DOHH2 (cell line): ENCODE results near the gene SHLD2.
"Not testable (repeated sequence)": the region's sequence is repeated elsewhere in the genome, so short reads cannot be mapped to it uniquely, and the experiment has no call there.

Experiments used
- EZH2phosphoT487 ChIP-seq: fragments of 200-600 bp; sonication (generic); IDR thresholded peaks from 2 replicates; pipeline ENCODE4 v1.6.1; 2017; ENCODE audit warnings: borderline replicate concordance, mild to moderate bottlenecking, antibody characterized with exemption, low read length, moderate library complexity, mixed read lengths
- TF ChIP-seq, protein P1 (sequence below): fragments of 200-600 bp; sonication (generic); IDR thresholded peaks from one replicate; pipeline ENCODE4 v1.5.1; 2014; ENCODE audit warnings: antibody characterized with exemption, mild to moderate bottlenecking, low read depth, low read length; ENCODE audit not compliant: poor library complexity, severe bottlenecking

DNA sequence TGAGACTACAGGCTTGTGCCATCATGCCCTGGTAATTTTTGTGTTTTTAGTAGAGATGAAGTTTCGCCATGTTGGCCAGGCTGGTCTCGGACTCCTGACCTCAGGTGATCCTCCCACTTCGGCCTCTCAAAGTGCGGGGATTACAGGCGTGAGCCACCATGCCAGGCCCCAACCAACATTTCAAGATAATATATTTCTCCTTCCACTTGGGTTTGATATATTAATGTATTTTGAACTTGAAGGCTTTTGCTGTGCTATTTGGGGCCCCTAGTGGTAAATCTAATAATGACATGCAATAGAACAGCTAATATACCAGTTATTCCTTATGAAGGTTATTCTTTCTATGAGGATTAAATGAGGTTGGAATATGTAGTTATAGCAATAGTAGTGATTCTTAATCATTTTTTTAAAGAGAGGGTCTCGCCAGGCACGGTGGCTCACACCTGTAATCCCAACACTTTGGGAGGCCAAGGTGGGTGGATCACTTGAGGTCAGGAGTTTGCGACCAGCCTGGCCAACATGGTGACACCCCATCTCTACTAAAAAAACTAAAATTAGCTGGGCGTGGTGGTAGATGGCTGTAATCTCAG lies 54.1 kb downstream of the SHLD2 start:
- TF ChIP-seq, protein P1, sequence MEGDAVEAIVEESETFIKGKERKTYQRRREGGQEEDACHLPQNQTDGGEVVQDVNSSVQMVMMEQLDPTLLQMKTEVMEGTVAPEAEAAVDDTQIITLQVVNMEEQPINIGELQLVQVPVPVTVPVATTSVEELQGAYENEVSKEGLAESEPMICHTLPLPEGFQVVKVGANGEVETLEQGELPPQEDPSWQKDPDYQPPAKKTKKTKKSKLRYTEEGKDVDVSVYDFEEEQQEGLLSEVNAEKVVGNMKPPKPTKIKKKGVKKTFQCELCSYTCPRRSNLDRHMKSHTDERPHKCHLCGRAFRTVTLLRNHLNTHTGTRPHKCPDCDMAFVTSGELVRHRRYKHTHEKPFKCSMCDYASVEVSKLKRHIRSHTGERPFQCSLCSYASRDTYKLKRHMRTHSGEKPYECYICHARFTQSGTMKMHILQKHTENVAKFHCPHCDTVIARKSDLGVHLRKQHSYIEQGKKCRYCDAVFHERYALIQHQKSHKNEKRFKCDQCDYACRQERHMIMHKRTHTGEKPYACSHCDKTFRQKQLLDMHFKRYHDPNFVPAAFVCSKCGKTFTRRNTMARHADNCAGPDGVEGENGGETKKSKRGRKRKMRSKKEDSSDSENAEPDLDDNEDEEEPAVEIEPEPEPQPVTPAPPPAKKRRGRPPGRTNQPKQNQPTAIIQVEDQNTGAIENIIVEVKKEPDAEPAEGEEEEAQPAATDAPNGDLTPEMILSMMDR: not testable (repeated sequence)
- TF ChIP-seq EZH2phosphoT487: not testable (repeated sequence)
